NOMO-1 treated with DMSO at 0.1 percent for 48 hours (cell line): ENCODE measurements around the gene ST8SIA2.

Source experiments
- DNase-seq: peaks from one replicate; lab custom pipeline; 2025; ENCODE audit not compliant: unreplicated experiment; lab: John Stamatoyannopoulos, UW

The ST8SIA2 gene, protein sequence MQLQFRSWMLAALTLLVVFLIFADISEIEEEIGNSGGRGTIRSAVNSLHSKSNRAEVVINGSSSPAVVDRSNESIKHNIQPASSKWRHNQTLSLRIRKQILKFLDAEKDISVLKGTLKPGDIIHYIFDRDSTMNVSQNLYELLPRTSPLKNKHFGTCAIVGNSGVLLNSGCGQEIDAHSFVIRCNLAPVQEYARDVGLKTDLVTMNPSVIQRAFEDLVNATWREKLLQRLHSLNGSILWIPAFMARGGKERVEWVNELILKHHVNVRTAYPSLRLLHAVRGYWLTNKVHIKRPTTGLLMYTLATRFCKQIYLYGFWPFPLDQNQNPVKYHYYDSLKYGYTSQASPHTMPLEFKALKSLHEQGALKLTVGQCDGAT

DNA sequence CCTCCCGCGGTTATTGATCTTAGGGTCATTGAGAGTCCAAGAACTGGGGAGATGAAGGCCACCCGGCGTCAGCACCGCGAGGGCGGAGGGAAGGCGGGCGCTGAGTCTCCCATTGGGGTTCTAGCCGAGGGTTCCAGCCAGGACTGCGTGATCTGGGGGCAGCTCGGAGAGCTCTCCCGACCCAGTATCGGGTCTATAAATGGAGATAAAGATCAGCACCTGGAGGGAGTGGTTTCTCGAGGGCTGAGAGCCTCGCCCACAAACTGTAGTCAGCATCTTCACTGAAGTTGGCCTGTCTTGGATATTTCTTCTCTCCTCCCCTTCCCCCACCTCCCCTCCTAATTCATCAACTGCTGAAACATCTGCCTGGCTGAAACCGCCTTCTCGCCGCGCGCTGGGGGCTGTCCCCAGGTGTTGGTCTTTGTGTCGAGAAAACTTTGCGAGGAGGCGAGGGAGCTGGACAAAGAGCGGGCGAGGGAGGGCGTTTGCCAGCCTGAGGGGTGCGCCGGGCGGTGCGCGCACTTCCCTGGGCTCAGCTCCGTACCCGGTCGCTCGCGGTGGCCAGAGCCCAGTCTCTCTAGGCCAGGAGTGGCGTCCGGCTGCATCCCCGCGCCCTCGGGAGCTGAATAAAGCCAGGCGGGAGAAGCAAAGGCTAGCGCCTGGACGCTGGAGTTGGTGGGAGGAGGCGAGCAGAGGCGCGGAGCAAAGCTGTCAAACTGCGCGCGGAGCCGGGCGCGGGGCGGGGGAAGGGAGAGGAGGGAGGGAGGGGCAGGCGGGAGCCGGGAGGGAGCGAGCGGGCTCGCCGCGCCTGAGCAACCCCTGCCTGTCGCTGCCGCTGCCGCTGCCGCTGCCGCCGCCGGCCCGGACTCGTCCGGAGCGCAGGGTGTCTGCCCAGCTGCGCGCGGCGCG, at the start of gene ST8SIA2:
Gene ST8SIA2, plus strand, starts transcription at position 811 of the 909 bp plus-strand sequence. CDS start 184 bp downstream, outside the sequence.
- DNase-seq: no peak

DNA sequence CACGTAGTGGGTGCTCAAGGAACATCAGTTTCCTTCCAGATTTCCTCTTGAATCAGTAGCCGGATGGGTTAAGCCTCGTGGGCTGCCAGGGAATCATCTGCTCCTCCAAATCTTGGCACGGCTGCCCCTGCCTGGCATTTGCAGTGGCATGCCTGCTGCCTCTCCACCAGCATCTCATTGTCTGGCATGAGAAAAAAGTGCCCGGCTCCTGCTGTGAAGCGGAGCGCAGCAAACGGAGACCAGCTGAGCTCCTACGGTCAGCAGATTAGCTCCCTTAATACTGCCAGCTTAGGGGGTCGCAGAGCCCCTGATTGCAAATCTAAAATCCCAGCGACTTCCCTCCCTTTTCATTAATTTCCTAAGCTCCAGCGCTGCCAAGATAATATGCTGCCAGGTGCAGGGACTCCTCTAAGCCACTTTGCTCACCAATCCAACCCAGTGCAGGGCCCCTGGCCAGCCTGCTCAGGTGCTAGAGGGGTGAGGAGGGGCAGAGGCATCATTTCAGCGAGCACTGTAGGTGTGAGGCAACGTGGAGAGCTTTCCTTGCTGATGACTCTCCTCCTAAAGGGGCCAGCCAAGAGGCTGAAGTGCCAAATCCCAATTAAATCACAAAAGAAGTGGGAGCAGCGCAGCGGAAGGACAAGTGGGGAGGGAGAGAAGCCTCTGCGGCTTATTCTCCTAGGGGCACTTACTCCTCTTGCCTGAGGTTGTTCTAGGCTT, 49.6 kb upstream of the ST8SIA2 start:
- DNase-seq: no peak

DNA sequence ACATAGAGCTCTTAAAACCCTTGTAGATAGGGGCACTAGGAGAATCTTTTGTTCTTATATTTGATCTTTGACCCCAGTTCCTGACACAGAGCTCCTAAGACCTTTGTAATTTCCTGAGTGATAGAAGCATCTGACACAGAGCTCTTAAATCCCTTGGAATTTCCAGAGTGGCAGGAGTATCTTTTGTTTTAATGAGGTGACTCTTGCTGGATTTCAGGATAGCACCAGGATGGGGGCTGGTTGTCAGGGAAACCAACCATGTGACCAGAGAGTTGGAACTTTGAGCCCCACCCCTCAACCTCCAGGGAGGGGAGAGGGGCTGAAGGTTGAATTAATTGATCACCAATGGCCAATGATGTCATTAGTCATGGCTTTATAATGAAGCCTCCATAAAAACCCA, 47.6 kb upstream of the ST8SIA2 start:
- no peak for DNase-seq

DNA sequence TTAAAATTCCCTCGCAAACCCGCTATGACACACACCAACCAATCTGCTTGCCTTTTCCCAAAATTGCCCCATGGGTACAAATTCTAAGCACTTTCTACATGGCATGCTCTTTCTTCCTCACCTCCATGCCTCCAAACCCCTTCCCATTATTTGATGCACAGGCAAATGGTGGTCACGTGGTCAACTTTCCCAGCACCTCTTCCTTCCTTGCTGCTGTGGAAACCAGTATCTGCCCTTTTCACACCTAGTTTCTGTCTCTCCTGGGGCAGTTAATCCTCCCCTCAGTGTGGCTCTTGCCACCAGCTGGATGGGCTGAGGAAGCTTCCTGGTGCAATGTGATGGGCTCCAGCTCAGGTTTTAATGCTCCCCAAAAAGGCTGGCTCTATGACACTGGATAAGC, 38.4 kb upstream of the ST8SIA2 start:
- DNase-seq: no peak

DNA sequence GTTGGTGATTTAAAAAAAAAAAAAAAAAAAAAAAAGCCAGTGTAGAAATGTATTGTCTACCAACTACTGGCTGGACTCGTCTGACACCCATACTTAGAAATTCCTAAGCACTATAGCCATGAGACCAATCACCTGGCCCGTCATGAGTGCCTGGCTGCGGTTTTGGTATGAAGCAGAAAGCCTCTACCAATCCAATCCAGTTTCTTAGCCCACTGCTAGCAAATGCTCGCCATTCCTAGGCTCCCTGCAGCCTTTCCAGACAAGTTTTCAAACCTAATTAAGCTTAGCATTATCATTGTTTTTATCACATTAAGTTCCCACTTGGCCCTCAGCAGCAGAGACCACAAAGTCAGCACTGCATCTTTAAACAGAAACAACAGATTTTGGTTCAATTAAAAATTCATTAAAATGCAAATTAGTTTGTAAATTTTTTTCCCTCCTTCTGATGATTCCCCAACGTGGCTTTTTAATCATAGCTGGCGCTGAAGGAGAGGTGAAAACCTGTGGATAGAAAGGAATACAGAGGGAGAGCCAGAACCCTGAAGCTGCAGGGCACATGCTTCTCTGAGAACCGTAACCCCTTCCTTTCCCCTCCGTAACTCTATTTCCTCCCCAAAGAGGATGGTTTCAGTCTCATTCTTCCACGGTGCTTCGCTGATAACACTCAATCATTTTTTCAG, 32.2 kb upstream of the ST8SIA2 start:
- no peak for DNase-seq

DNA sequence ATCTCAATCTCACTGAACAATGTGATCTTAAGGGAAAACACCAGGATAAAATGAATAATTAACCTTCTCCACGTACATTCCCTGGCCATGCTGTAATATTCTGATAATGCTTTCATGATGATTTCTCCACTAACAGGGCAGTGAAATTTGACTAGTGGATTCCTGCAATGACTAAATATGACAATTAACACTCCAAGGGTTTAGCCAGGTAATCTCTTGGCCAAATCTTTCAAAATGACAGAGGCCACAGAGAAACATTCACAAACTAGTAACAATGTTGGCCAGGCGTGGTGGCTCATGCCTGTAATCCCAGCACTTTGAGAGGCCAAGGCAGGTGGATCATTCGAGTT, 31.7 kb upstream of the ST8SIA2 start:
- no peak for DNase-seq

DNA sequence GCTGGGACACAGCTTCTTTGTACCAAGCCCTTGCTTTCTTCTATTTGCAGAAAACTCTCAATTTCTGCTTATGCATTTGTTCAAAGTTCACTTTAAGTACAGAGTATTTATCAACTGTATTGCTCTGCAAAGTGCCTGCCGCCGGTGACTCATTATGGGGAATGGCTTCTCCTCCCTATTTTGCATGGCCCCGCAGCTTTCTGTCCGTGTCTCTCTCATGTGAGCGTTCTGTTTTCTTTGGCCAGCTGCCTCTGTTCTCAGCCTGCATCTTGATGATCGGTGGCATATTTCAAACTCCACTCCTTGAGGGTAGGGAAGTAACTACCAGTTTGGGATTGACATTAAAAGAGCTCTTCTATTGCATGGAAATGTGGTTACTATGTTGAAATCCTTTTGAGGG, 28.6 kb upstream of the ST8SIA2 start:
- DNase-seq: no peak

DNA sequence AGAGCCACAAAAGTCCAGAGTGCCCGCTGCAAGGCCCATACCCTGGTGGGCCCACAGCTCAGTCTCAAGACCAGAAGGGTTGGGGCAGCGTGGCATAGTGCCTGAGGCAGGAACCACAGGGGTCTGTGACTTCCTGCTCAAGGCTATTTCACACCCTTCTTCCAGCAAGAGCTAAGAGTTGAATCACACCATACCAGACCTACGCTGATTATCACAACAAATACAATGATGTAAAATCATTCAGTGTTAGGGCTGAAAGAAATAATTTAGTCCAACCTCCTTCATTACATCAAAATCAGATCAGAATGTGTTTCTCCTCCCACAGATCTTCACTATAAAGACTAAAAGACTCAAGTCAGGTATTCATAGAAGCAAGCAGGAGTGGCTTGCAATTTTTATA, 27.8 kb upstream of the ST8SIA2 start:
- DNase-seq: no peak

DNA sequence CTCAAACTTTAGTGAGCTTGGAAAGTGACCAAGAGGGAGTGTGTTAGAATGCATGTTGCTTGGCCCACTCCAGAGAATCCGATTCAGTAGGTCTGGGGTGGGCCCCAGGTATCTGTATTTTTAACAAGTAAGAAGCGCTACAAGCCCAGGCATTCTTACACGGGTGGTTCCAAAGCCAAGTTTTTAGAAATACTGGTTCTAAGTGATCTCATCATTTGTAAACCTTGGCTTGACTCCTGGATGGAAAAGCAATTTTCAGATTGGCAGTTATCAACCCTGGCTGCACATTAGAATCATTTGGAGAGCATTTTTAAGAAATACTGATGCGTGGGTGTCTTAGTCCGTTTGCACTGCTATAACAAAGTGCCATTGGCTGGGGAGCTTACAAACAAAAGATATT, 27.3 kb upstream of the ST8SIA2 start:
- DNase-seq: no peak

DNA sequence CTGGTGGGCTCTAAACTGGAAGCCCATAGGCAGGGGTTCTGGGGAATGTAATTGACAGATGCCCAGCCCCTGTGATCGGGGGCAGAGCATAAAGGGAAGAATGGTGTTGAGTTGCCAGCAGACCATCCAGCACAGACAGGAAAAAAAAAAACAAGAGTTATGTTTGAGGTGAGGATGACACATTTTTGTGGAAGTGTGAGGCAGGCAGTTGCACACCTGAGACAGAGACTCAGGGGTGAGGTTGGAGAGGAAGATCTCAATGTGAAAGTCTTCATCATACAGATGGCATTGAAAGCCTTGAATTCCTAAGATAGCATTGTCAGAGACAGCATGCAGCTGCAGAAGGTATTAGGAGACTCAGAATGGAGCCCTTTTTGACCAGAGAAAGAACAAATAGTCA, 18.6 kb upstream of the ST8SIA2 start:
- DNase-seq: no peak

DNA sequence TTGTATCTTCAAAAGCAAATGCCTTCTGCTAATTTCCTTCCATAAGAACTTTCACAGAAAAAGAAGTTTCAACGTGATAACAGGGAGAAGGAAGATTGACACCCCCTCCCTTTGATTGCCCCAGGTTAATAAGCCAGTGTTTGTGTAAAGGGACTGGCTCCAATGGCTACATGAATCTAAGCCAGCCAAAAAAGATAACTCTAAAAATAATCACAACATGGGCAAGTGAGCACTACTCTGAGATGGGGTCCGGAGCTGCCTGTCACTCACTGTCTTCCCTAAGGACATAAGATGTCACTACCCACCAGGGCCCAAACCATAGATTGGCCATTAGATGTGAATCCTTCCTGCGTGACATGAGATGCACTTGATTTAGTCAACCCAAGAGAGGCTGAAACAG, 17.6 kb upstream of the ST8SIA2 start:
- DNase-seq: no peak

DNA sequence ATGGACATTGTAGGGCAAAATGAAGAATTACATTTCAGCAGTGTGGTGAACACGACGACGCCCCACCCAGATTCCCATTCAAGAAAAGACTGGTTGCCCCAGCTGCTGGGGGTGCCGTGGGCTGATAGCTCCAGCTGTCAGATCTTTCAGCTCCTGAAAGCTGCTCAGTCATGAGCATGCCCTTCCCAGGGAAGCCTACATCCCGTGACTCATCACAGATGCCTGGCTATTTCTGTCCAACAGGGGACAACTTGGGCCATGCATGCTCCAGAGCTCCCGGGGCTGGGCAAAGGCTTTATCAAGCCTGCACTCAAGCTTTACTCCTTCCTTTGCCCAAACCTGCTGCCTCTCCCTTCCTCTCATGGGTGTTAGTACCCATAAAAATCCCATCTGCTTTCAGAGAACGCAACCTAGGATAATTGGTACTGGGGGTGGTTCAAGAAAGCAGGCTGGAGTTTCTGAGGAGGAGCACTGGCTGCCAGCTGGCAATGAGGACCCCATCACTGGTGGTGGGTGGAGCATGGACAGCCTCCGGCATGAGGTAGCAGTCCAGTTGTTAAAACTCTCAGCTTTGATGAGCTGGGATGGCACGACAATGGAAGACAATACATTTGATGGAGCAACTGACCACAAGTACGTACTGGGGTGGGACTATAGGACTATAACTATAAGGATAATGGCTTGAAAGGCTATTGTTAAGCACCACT, 16.4 kb upstream of the ST8SIA2 start:
- DNase-seq: no peak

DNA sequence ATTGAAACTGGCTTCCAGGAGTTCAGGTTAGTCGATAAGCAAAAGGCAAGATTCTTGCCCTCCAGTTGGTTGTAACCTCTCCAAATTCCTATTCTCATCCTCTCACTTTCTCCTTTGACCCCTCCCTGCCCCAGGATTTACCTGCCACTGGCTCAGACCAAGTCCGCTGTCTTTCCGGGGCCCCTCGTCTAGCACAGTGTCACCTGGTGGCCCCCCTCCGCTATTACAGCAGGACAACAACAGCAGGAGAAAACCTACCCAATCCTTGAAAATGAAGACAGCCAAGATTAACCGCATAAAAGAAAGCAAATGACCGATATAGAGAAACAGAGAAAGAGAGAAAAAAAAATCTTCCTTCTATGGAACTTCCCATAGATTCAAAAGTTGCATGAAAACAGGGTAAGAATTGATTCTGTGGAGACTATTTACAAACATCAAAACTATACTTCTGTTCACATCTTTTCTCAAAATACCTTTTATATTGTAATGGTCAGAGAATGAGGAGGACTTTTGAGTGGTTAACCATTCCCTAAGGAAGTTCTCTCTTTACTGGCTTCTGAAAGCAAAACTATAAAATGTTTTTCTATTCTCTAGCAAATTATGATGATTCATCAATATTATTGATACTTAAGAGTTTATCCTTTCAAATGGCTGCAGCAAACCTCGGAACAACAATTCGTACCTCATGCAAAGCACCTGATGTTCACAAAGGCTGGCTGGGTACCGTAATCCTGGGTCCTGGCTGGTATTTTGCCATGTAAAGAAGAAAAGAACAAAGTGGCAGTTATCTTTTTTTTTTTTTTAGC, 10.0 kb upstream of the ST8SIA2 start:
- DNase-seq: no peak

DNA sequence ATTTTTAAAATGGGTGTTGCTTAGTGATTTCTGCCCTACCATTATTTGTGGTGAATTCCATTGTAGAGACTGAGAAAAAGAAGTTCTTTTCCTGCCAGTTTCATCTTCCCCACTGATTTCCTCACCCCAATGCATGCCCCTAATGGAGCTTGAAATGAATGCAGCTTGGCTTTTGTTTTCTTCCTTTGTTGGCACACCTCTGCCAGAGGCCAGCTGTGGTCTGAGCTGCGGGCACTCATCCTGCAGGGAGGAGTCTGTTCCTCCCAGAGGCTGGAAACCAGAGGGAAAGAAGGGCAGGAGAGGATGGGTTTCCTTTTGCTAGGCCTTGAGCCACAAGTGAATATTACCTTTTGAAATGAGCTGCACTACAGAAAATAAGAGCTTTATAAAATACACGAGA, 9.3 kb upstream of the ST8SIA2 start:
- DNase-seq: no peak

DNA sequence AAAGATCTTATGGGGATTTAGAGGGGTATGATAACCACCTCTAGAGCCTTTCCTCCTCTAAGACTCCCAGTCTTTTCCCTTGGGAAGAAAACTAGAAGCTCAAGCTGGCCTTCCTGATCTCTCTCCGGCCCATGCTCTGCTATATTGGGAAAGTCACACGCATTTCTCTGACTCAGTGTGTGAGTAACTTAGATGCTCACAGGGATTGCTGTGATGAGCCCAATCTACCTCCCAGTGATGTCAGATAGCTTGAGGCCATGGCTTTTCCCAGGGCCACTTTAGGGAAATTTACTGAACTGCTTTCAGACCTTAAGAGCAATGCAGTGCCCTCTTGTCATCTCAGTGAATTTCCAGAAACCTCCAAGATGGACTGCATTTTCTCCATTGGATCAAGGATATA, 8.6 kb upstream of the ST8SIA2 start:
- DNase-seq: no peak

DNA sequence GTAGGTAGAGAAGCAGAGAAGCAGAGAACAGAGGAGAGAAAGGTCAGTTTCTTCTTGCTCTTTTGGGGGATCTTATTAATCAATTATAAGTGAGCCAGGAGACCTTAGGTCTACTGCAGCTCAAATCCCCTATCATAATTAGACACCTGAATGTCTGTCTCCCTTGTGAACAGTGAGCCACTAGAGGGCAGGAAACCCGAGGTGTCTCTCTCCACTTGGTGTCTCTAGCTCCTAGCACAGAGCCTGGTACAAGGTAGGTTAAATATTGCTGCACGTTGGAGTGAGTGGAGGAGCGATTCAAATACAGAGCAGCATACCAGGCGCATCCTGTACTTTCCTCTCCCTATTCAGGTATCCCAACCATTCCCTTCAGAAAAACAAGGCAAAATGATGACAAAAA, 2.0 kb upstream of the ST8SIA2 start:
- no peak for DNase-seq

DNA sequence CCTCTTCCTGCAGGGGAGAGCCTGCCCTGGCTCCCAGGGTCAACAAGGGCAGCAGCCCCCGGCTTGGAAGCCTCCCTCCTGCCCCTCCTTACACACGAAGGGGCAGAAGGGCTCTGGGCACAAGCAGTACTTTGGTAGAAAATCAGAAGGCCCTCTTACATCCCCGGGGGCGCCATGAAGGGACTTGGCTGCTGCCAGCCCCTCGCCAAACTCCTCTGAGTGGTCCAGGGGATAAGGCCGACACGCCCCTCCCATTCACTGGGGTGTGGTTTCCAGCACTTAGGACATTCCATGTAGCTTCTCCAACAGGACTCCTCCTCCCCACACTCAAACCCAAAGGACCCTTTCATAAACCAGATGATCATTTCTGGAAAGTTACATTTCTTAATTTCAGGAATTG, 1.2 kb upstream of the ST8SIA2 start:
- no peak for DNase-seq

DNA sequence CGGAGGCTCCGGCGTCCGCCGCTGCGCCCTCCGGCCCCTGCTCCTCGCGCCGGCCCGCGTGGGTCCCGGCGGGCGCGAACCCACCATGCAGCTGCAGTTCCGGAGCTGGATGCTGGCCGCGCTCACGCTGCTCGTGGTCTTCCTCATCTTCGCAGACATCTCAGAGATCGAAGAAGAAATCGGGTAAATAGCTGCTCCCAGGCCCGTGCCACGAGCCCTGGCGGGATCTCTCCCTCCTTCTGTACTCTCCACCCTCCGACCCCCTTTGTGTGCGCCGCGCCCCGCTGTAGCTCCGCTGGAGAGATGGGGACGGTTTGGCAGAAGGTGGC, 263 bp downstream of the ST8SIA2 start:
- DNase-seq: no peak

DNA sequence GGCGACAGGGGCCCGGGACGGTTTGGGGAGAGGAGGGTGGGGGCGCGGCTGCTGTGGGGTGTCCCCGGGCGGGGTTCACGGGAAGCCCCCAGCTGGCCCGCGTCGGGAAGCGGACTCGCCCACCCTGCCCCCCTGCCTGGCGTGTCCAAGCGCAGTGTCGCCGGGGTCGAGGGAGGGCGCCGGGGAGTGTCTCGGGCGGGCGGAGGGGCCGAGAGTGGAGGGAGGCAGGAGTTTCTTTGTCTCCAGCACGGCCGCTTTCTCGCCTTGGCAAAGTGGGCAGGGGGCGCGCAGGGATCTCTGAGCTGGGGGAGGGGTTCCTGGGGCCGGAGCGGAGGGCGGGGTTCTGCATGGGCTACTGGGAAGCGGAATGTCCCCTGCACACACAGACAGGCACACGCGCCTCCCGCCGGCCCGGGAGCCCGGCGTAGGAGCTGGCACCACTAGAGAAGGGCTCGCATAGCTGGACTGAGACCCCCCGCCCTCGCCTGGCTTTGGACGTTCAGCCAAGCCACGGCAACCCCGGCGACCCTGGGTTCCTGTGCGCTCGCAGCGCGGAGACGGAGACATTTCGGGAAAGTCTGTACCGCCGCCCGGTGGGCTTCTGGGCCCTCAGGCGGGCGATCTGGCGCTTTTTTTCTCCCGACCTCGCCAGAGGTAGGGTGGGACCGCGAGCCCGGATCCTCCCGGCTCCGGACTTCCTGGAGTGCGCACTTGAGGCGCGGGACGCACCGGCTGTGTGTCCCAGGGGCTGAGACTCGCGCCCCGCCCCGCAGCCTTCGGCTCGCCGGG, 822 bp downstream of the ST8SIA2 start:
- no peak for DNase-seq
